ENCODE measurements around the gene PAOX.
"Not testable (repeated sequence)": the region's sequence is repeated elsewhere in the genome, so short reads cannot be mapped to it uniquely, and the experiment has no call there.

The PAOX gene

GRCh38 chr10:133420579-133420978, 41.5 kb downstream of the PAOX start:
- peaks cover 0 to 4% of the 10 kb centered on the region in 2 donors for H3K27me3 ChIP-seq (ENCODE audit: control insufficient read depth in 2 of 2, insufficient read depth in 2 of 2, low read length in 2 of 2)
- H3K4me3 ChIP-seq (ENCODE audit: low read length in 2 of 2), result no peak overlapping the region
- H3K27ac ChIP-seq (ENCODE audit: low read depth in 2 of 2, low read length in 2 of 2), result no peak overlapping the region
- peaks cover 0 to under 1% of the 10 kb centered on the region in 2 donors for H3K9me3 ChIP-seq (ENCODE audit: control insufficient read depth in 2 of 2, low read length in 2 of 2)
- peaks cover 7 to 20% of the 10 kb centered on the region in 2 donors for H3K36me3 ChIP-seq (ENCODE audit: control insufficient read depth in 2 of 2, insufficient read depth in 2 of 2, low read length in 2 of 2)
- H3K9ac ChIP-seq (ENCODE audit: low read depth in 1 of 2, low read length in 2 of 2), result no peak overlapping the region
- H3K4me1 ChIP-seq (ENCODE audit: control insufficient read depth in 2 of 2, insufficient read depth in 2 of 2, low read length in 2 of 2), result no peaks in the 10 kb centered on the region

GRCh38 chr10:133421336-133422222, 42.5 kb downstream of the PAOX start:
- Histone ChIP-seq H3K27ac (ENCODE audit: low read depth in 2 of 2, low read length in 2 of 2) (no peak overlapping the region), H3K9me3 (ENCODE audit: control insufficient read depth in 2 of 2, low read length in 2 of 2) (no peaks in the 10 kb centered on the region), H3K27me3 (ENCODE audit: control insufficient read depth in 2 of 2, insufficient read depth in 2 of 2, low read length in 2 of 2) (peaks cover 0 to 4% of the 10 kb centered on the region in 2 donors), H3K4me3 (ENCODE audit: low read length in 2 of 2) (no peak overlapping the region), H3K36me3 (ENCODE audit: control insufficient read depth in 2 of 2, insufficient read depth in 2 of 2, low read length in 2 of 2) (peaks cover 7 to 17% of the 10 kb centered on the region in 2 donors), H3K9ac (ENCODE audit: low read depth in 1 of 2, low read length in 2 of 2) (no peak overlapping the region), H3K4me1 (ENCODE audit: control insufficient read depth in 2 of 2, insufficient read depth in 2 of 2, low read length in 2 of 2) (no peaks in the 10 kb centered on the region)

DNA sequence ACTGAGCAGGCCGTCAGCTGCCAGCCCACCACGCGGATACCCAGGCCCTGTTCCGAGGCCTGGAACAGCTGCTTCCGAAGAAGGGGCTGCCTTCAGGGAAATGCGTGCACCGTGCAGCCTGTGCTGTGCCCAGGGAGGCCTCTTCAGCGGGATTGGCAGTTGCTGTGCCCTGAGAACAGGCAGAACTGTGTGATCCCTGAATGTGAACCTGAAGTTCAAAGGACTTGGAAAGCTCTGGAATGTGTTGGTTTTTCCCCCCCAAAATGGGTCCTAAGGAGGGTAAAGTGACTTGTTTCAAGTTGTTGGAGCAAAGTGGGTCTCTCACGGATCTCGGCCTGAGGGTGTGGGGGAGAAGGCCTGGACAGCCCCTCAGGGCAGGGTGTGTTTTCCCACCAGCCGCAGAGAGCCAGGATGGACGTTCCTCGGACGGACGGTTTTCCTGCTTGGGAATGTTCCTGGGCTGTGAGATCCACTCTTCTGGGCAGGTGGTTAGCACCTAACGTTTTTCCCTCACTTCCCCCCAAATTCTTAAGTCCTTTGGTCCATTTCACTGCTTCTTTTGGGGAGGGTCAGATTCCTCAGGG, 43.3 kb downstream of the PAOX start:
- no peaks in the 10 kb centered on the region for H3K9me3 ChIP-seq (ENCODE audit: control insufficient read depth in 2 of 2, low read length in 2 of 2)
- H3K27me3 ChIP-seq (ENCODE audit: control insufficient read depth in 2 of 2, insufficient read depth in 2 of 2, low read length in 2 of 2), result peaks cover 0 to 4% of the 10 kb centered on the region in 2 donors
- H3K4me3 ChIP-seq (ENCODE audit: low read length in 2 of 2), result no peak overlapping the region
- H3K27ac ChIP-seq (ENCODE audit: low read depth in 2 of 2, low read length in 2 of 2), result no peak overlapping the region
- no peak overlapping the region for H3K9ac ChIP-seq (ENCODE audit: low read depth in 1 of 2, low read length in 2 of 2)
- peaks cover 7 to 17% of the 10 kb centered on the region in 2 donors for H3K36me3 ChIP-seq (ENCODE audit: control insufficient read depth in 2 of 2, insufficient read depth in 2 of 2, low read length in 2 of 2)
- H3K4me1 ChIP-seq (ENCODE audit: control insufficient read depth in 2 of 2, insufficient read depth in 2 of 2, low read length in 2 of 2), result no peaks in the 10 kb centered on the region

DNA sequence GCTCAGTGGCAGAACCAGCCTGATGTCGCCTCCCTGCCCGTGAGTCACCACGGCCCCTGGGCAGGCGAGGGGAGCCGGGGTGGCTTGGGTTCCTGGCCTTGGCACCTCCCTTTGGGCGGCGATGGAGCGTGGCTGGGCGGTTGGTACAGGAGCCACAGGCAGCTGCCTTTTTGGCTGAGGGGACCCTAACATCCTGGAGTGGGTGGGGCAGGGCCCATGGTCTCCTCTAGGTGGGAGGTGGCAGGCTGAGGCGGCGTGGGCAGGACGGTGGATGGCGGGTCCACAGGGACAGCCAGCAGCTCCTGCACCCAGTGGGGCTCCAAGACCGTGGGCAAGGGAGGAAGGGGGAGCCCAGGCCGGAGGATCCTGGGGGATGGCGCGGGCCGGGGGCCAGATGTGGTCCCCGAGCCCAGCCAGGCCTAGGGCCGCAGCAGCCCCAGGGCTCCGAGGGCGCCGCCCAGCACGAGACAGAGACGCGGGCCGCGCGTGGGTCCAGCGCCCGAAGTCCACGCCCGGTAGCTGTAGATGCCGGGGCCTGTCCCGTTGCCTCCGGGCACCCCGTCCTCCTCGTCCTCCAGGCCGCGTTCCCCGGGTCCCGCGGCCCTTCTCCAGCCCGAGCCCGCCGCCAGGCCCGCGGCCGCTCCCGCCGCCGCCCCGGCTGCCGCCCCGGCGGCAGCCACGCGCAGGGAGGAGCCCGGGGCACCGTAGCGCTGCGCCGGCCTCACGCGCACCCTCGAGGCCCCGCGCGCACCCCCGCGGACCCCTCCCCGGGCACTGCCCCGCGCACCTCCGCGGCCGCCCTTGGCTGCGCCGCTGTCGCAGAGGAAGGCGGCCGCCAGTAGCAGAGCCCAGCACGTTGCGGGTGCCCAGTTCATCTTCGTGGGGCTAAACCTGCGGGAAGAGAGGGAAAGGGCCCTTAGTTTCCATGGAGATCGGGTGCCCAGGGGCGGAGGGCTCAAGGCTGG, 44.0 kb downstream of the PAOX start:
- peaks cover 7 to 17% of the 10 kb centered on the region in 2 donors for H3K36me3 ChIP-seq (ENCODE audit: control insufficient read depth in 2 of 2, insufficient read depth in 2 of 2, low read length in 2 of 2)
- no peak overlapping the region for H3K27ac ChIP-seq (ENCODE audit: low read depth in 2 of 2, low read length in 2 of 2)
- no peak overlapping the region for H3K4me3 ChIP-seq (ENCODE audit: low read length in 2 of 2)
- no peaks in the 10 kb centered on the region for H3K9me3 ChIP-seq (ENCODE audit: control insufficient read depth in 2 of 2, low read length in 2 of 2)
- peaks cover 0 to 4% of the 10 kb centered on the region in 2 donors for H3K27me3 ChIP-seq (ENCODE audit: control insufficient read depth in 2 of 2, insufficient read depth in 2 of 2, low read length in 2 of 2)
- H3K4me1 ChIP-seq (ENCODE audit: control insufficient read depth in 2 of 2, insufficient read depth in 2 of 2, low read length in 2 of 2), result no peaks in the 10 kb centered on the region
- no peak overlapping the region for H3K9ac ChIP-seq (ENCODE audit: low read depth in 1 of 2, low read length in 2 of 2)

GRCh38 chr10:133424102-133424501, 45.0 kb downstream of the PAOX start:
- peaks cover 7 to 14% of the 10 kb centered on the region in 2 donors for H3K36me3 ChIP-seq (ENCODE audit: control insufficient read depth in 2 of 2, insufficient read depth in 2 of 2, low read length in 2 of 2)
- H3K9me3 ChIP-seq (ENCODE audit: control insufficient read depth in 2 of 2, low read length in 2 of 2); H3K27ac ChIP-seq (ENCODE audit: low read depth in 2 of 2, low read length in 2 of 2); H3K4me1 ChIP-seq (ENCODE audit: control insufficient read depth in 2 of 2, insufficient read depth in 2 of 2, low read length in 2 of 2); H3K27me3 ChIP-seq (ENCODE audit: control insufficient read depth in 2 of 2, insufficient read depth in 2 of 2, low read length in 2 of 2); H3K9ac ChIP-seq (ENCODE audit: low read depth in 1 of 2, low read length in 2 of 2); H3K4me3 ChIP-seq (ENCODE audit: low read length in 2 of 2): not testable (repeated sequence)

DNA sequence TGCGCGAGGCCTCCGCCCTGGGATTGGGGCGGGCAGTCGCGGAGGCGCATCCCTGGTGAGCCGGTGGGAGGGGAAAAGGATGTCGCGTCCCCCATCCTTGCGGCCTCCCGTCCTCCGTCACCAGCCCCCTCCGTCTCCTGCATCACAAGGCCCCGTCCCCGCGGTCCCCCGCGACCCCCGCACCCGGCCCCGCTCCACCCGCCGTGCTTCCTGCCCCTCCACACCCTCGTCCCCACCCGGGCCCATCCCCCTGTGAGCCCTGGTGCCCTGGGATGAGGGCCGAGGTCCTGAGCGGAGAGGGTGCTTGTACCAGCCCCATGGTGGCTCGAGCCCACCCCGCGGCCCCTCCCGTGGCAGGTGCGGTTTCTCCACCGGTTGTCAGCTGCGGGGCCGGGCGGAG, 45.5 kb downstream of the PAOX start, which contains the start of gene SPRN:
TSS of gene SPRN (minus strand) at position 25 of the 400 bp plus-strand sequence. CDS start 944 bp downstream, outside the sequence.
- H3K4me3 ChIP-seq (ENCODE audit: low read length in 2 of 2); H3K9me3 ChIP-seq (ENCODE audit: control insufficient read depth in 2 of 2, low read length in 2 of 2); H3K27me3 ChIP-seq (ENCODE audit: control insufficient read depth in 2 of 2, insufficient read depth in 2 of 2, low read length in 2 of 2); H3K27ac ChIP-seq (ENCODE audit: low read depth in 2 of 2, low read length in 2 of 2); H3K9ac ChIP-seq (ENCODE audit: low read depth in 1 of 2, low read length in 2 of 2); H3K4me1 ChIP-seq (ENCODE audit: control insufficient read depth in 2 of 2, insufficient read depth in 2 of 2, low read length in 2 of 2): not testable (repeated sequence)
- H3K36me3 ChIP-seq (ENCODE audit: control insufficient read depth in 2 of 2, insufficient read depth in 2 of 2, low read length in 2 of 2), result peaks cover 6 to 12% of the 10 kb centered on the region in 2 donors

- H3K9ac ChIP-seq (ENCODE audit: low read depth in 1 of 2, low read length in 2 of 2); H3K27me3 ChIP-seq (ENCODE audit: control insufficient read depth in 2 of 2, insufficient read depth in 2 of 2, low read length in 2 of 2); H3K9me3 ChIP-seq (ENCODE audit: control insufficient read depth in 2 of 2, low read length in 2 of 2); H3K4me3 ChIP-seq (ENCODE audit: low read length in 2 of 2); H3K27ac ChIP-seq (ENCODE audit: low read depth in 2 of 2, low read length in 2 of 2); H3K36me3 ChIP-seq (ENCODE audit: control insufficient read depth in 2 of 2, insufficient read depth in 2 of 2, low read length in 2 of 2); H3K4me1 ChIP-seq (ENCODE audit: control insufficient read depth in 2 of 2, insufficient read depth in 2 of 2, low read length in 2 of 2): not testable (repeated sequence)
Observed at GRCh38 chr10:133429571-133429970, 50.5 kb downstream of the PAOX start.

DNA sequence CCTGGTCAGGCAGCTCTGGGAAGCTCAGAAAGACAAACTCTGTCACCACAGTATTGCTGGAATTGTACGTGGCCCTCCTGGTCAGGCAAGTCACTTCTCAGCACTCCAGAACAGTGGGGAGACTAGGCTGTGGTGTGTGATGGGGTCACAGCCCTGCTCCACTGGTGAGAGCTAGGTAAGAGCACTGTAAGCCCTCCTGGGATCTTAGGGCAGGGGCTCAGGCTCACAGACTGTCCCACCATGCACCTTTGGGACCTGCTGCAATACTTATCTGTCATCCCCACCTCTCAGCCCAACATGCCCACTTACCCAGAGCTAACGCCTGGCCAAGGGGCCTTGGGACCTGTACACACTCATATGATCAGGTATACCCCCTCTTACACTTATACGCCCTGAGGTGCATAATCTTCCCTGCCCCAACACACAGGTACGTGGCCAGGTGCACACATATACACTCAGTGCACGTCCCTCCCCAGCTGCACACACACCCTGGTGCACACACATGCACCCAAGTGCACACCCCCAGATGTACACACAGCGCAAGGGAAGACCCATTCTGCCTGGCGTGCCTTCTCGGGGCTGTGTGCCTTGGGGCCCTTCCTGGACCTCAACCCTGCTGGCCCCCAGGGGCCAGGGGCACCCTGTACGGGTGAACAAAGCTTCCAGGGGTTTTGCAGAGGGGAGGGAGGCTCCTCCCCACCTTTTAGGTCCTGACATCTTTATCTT, 53.0 kb downstream of the PAOX start:
- not testable (repeated sequence) for H3K27ac ChIP-seq (ENCODE audit: low read depth in 2 of 2, low read length in 2 of 2)

DNA sequence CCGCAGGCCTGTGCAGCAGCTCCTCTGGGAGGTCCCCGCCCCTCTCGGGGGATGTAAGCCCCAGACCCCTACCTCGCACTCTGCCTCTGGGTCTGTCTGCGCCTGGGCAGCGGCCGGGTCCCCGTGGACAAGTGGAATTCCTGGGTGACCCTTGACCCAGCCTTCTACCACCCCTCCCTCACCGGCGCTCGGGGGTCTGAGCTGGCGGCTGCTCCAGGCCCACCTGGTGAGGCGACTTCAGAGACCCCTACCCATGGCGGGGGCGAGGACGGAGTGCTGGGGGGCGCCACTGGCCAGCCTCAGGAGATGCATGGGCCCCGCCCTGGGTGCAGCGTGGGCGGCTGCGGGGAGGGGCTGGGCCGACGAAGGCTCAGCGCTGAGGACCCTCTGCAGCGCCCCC, 53.7 kb downstream of the PAOX start:
- H3K4me3 ChIP-seq (ENCODE audit: low read length in 2 of 2); H3K27ac ChIP-seq (ENCODE audit: low read depth in 2 of 2, low read length in 2 of 2); H3K9me3 ChIP-seq (ENCODE audit: control insufficient read depth in 2 of 2, low read length in 2 of 2); H3K36me3 ChIP-seq (ENCODE audit: control insufficient read depth in 2 of 2, insufficient read depth in 2 of 2, low read length in 2 of 2); H3K4me1 ChIP-seq (ENCODE audit: control insufficient read depth in 2 of 2, insufficient read depth in 2 of 2, low read length in 2 of 2); H3K9ac ChIP-seq (ENCODE audit: low read depth in 1 of 2, low read length in 2 of 2); H3K27me3 ChIP-seq (ENCODE audit: control insufficient read depth in 2 of 2, insufficient read depth in 2 of 2, low read length in 2 of 2): not testable (repeated sequence)

More for the DNA sequence above, 53.0 kb downstream of the PAOX start:
- H3K4me3 ChIP-seq (ENCODE audit: low read length in 2 of 2); H3K9me3 ChIP-seq (ENCODE audit: control insufficient read depth in 2 of 2, low read length in 2 of 2); H3K27me3 ChIP-seq (ENCODE audit: control insufficient read depth in 2 of 2, insufficient read depth in 2 of 2, low read length in 2 of 2); H3K4me1 ChIP-seq (ENCODE audit: control insufficient read depth in 2 of 2, insufficient read depth in 2 of 2, low read length in 2 of 2); H3K9ac ChIP-seq (ENCODE audit: low read depth in 1 of 2, low read length in 2 of 2); H3K36me3 ChIP-seq (ENCODE audit: control insufficient read depth in 2 of 2, insufficient read depth in 2 of 2, low read length in 2 of 2): not testable (repeated sequence)
